SK-N-SH (cell line): ENCODE measurements around the gene RAB40C. TPM values are rescaled to one million over a fixed set of nuclear protein-coding genes. Genes with fewer than 3 reads are reported as not detected.

Experiments
- CTCF ChIA-PET: fragments of 300-600, 350-600 bp; formaldehyde crosslinking; extraction: SDS; loops from one replicate; lab custom pipeline; 2021; lab: Yijun Ruan, JAX
- POLR2A ChIA-PET: fragments of 350-600 bp; sonication (Branson Sonifier 250); formaldehyde crosslinking; extraction: SDS; loops from one replicate; lab custom pipeline; 2020; ENCODE audit warnings: antibody characterized with exemption, inconsistent platforms; lab: Yijun Ruan, JAX
- DNase-seq: peaks from one replicate; pipeline ENCODE4 v3.0.0; 2012
- H2AFZ ChIP-seq: fragments of 200-600 bp; sonication (generic); 2 replicates; pipeline ENCODE4 v1.8.1; 2016; ENCODE audit warnings: antibody characterized with exemption, mild to moderate bottlenecking, low read depth
- H3F3A ChIP-seq: fragments of 200-600 bp; sonication (generic); replicated peaks from 2 replicates; pipeline ENCODE3; 2016; ENCODE audit warnings: antibody characterized with exemption, mild to moderate bottlenecking; ENCODE audit not compliant: insufficient read depth
- H3K27ac ChIP-seq, 2 experiments: fragments of 200-500 bp in 1 of 2; fragments of 200-600 bp in 1 of 2; sonication (Bioruptor generic) in 1 of 2; sonication (generic), shearing (Covaris generic) in 1 of 2; 2 replicates each; pipeline versions ENCODE4 v1.5.1 to v1.6.1; 2014 to 2016; ENCODE audit warnings: low read depth in 2 of 2, inconsistent platforms in 1 of 2, low read length in 1 of 2, mild to moderate bottlenecking in 1 of 2, mixed read lengths in 1 of 2
- H3K27me3 ChIP-seq: fragments of 200-600 bp; sonication (generic), shearing (Covaris generic); 2 replicates; pipeline ENCODE4 v1.6.1; 2016; ENCODE audit warnings: mixed run types; ENCODE audit not compliant: insufficient read depth
- H3K36me3 ChIP-seq, 2 experiments: fragments of 200-500 bp in 1 of 2; fragments of 200-600 bp in 1 of 2; sonication (Bioruptor generic) in 1 of 2; sonication (generic) in 1 of 2; replicated peaks in 1 of 2; 2 replicates each; pipeline versions ENCODE3 to v1.5.1; 2014 to 2016; ENCODE audit warnings: low read length in 1 of 2, mild to moderate bottlenecking in 1 of 2; ENCODE audit not compliant: insufficient read depth in 2 of 2, control insufficient read depth in 1 of 2
- H3K4me1 ChIP-seq, 2 experiments: fragments of 200-500 bp in 1 of 2; fragments of 200-600 bp in 1 of 2; sonication (Bioruptor generic) in 1 of 2; sonication (generic), shearing (Covaris generic) in 1 of 2; 2 replicates each; pipeline versions ENCODE4 v1.5.1 to v1.6.1; 2014 to 2016; ENCODE audit warnings: low read depth in 1 of 2, low read length in 1 of 2, mixed run types in 1 of 2; ENCODE audit not compliant: insufficient read depth in 2 of 2, control insufficient read depth in 1 of 2
- H3K4me2 ChIP-seq: fragments of 200-600 bp; sonication (generic), shearing (Covaris generic); 2 replicates; pipeline ENCODE4 v1.6.1; 2017; ENCODE audit warnings: mixed run types
- H3K4me3 ChIP-seq, 2 experiments: fragments of 200-500 bp in 1 of 2; fragments of 200-600 bp in 1 of 2; sonication (Bioruptor generic) in 1 of 2; sonication (generic), shearing (Covaris generic) in 1 of 2; 2 replicates each; pipeline versions ENCODE4 v1.5.1 to v1.8.1; 2014 to 2016; ENCODE audit warnings: low read depth in 2 of 2, inconsistent platforms in 1 of 2, low read length in 1 of 2, mild to moderate bottlenecking in 1 of 2, mixed read lengths in 1 of 2, moderate library complexity in 1 of 2
- H3K79me2 ChIP-seq: fragments of 200-600 bp; sonication (generic); 2 replicates; pipeline ENCODE4 v1.8.1; 2017; ENCODE audit warnings: mild to moderate bottlenecking; ENCODE audit not compliant: insufficient read depth
- H3K9ac ChIP-seq: fragments of 200-600 bp; sonication (generic); 2 replicates; pipeline ENCODE4 v1.6.1; 2017; ENCODE audit warnings: mixed run types
- H3K9me2 ChIP-seq: fragments of 200-600 bp; sonication (generic); 2 replicates; pipeline ENCODE4 v1.6.1; 2017; ENCODE audit warnings: mixed run types
- H3K9me3 ChIP-seq: fragments of 200-600 bp; sonication (generic); 2 replicates; pipeline ENCODE4 v1.6.1; 2017; ENCODE audit warnings: mixed run types, mild to moderate bottlenecking, moderate library complexity
- H4K20me1 ChIP-seq: fragments of 200-600 bp; sonication (generic); 2 replicates; pipeline ENCODE4 v1.6.1; 2017; ENCODE audit warnings: mild to moderate bottlenecking, mixed run types; ENCODE audit not compliant: insufficient read depth
- EP300 ChIP-seq, 2 experiments: IDR thresholded peaks; 2 replicates each; pipeline versions ENCODE4 v1.4.0 to v1.6.1; 2012; ENCODE audit warnings: borderline replicate concordance in 1 of 2, low read depth in 1 of 2, low read length in 1 of 2
- FOSL2 ChIP-seq: IDR thresholded peaks from 2 replicates; pipeline ENCODE4 v1.4.0; 2012; ENCODE audit warnings: low read depth, mild to moderate bottlenecking, moderate library complexity, borderline replicate concordance
- GABPA ChIP-seq: IDR thresholded peaks from 2 replicates; pipeline ENCODE4 v1.4.0; 2012; ENCODE audit warnings: low read depth, mild to moderate bottlenecking
- GATA2 ChIP-seq: sonication (generic); formaldehyde crosslinking; IDR thresholded peaks from 2 replicates; pipeline ENCODE4 v1.5.0; 2020; ENCODE audit warnings: mild to moderate bottlenecking, missing genetic modification reagents
- MEF2A ChIP-seq: IDR thresholded peaks from 2 replicates; pipeline ENCODE4 v1.4.0; 2012; ENCODE audit warnings: low read depth, borderline replicate concordance
- POLR2AphosphoS5 ChIP-seq: IDR thresholded peaks from 2 replicates; pipeline ENCODE4 v1.6.1; 2012; ENCODE audit warnings: low read depth, low read length
- RXRA ChIP-seq: IDR thresholded peaks from 2 replicates; pipeline ENCODE4 v1.4.0; 2012; ENCODE audit warnings: low read depth, mild to moderate bottlenecking, borderline replicate concordance
- TAF1 ChIP-seq: IDR thresholded peaks from 2 replicates; pipeline ENCODE4 v1.6.1; 2012; ENCODE audit warnings: low read depth, mild to moderate bottlenecking, low read length, moderate library complexity, borderline replicate concordance
- TCF12 ChIP-seq: IDR thresholded peaks from 2 replicates; pipeline ENCODE4 v1.4.0; 2012
- WGBS: methylation state at CpG from one replicate; pipeline ENCODE4 v1.1.6; 2017; ENCODE audit warnings: low lambda C conversion rate; 5-methylcytosine and 5-hydroxymethylcytosine counted together
- polyA plus RNA-seq, 3 experiments: library from polyadenylated mRNA; depleted of rRNA; stranded (reverse); fragments of >200 nt; gene quantifications; 2 replicates each; pipeline ENCODE4 v1.2.3, GENCODE V29; 2012
- TF ChIP-seq, protein P1 (sequence below): IDR thresholded peaks from 2 replicates; pipeline ENCODE4 v1.4.0; 2012; ENCODE audit warnings: low read depth, borderline replicate concordance
- TF ChIP-seq, protein P2 (sequence below): IDR thresholded peaks from 2 replicates; pipeline ENCODE4 v1.4.0; 2012; ENCODE audit warnings: low read depth, borderline replicate concordance
- TF ChIP-seq, protein P3 (sequence below): fragments of 200-600 bp; sonication (generic); IDR thresholded peaks from 2 replicates; pipeline ENCODE4 v1.6.1; 2017; ENCODE audit warnings: antibody characterized with exemption, mild to moderate bottlenecking, moderate library complexity
- TF ChIP-seq, protein P4 (sequence below): IDR thresholded peaks from 2 replicates; pipeline ENCODE4 v1.4.0; 2012; ENCODE audit warnings: low read depth
- TF ChIP-seq, protein P5 (sequence below): IDR thresholded peaks from 2 replicates; pipeline ENCODE4 v1.6.1; 2012; ENCODE audit warnings: mild to moderate bottlenecking, low read depth, low read length, moderate library complexity

RAB40C gene
- polyA plus RNA-seq, 1 of the 3 experiments (the other 2 are of a cell fraction): 13.0 TPM

DNA sequence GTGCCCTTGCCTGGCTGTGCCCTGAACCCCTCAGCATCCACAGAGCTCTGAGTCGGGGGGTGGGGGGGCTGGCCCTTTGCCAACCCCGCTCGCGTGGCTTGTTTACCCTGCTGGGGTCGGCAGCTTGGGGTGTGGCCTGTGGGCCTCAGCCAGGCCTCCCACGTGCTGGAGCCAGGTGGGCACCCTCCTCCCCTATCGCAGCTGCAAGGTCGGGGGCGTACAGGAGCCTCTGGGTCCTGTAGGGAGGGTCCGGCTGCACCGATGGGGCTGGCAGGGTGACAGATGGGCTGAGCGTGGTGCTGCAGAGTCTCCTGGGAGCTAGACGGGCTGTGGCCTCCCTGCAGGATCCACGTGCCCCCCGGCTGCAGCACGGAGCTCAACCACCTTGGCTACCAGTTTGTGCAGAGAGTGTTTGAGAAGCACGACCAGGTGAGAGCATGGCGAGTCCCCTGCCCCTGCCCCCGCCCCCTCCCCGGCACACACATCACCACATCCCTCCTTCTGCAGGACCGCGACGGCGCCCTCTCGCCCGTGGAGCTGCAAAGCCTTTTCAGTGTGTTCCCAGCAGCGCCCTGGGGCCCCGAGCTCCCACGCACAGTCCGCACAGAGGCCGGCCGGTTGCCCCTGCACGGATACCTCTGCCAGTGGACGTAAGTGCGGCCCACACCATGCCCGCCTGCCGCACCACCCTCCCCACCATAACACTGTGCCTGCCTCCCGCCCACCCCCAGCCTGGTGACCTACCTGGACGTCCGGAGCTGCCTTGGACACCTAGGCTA is 81.7 kb downstream of the RAB40C start:
- Histone ChIP-seq H3K9me2 (no peaks in the 10 kb centered on the region), H3K9ac (no peak overlapping the region), H3K4me2 (no peak overlapping the region), H3K36me3 (peaks cover 5 to 46% of the 10 kb centered on the region in 2 experiments), H3K4me3 (no peak overlapping the region), H3K4me1 (peaks cover 0 to 22% of the 10 kb centered on the region in 2 experiments; a peak in 1 of 4 replicates), H4K20me1 (0 out of 2 replicates have a peak, but pooled peaks cover 6% of the 10 kb centered on the region), H2AFZ (no peak overlapping the region), H3K9me3 (no peaks in the 10 kb centered on the region), H3K27me3 (no peaks in the 10 kb centered on the region), H3F3A (peaks cover 4% of the 10 kb centered on the region), H3K27ac (no peak overlapping the region; a peak in 1 of 4 replicates), H3K79me2 (peaks cover 25% of the 10 kb centered on the region)
- no peak for TF ChIP-seq GABPA
- no peak for TF ChIP-seq GATA2
- TF ChIP-seq, protein P1, sequence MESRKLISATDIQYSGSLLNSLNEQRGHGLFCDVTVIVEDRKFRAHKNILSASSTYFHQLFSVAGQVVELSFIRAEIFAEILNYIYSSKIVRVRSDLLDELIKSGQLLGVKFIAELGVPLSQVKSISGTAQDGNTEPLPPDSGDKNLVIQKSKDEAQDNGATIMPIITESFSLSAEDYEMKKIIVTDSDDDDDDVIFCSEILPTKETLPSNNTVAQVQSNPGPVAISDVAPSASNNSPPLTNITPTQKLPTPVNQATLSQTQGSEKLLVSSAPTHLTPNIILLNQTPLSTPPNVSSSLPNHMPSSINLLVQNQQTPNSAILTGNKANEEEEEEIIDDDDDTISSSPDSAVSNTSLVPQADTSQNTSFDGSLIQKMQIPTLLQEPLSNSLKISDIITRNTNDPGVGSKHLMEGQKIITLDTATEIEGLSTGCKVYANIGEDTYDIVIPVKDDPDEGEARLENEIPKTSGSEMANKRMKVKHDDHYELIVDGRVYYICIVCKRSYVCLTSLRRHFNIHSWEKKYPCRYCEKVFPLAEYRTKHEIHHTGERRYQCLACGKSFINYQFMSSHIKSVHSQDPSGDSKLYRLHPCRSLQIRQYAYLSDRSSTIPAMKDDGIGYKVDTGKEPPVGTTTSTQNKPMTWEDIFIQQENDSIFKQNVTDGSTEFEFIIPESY: no peak
- TF ChIP-seq EP300 (IDR thresholded peaks at IDR 0.05; ENCODE audit: borderline replicate concordance in 1 of 2, low read depth in 1 of 2, low read length in 1 of 2): no peak
- TF ChIP-seq, protein P2, sequence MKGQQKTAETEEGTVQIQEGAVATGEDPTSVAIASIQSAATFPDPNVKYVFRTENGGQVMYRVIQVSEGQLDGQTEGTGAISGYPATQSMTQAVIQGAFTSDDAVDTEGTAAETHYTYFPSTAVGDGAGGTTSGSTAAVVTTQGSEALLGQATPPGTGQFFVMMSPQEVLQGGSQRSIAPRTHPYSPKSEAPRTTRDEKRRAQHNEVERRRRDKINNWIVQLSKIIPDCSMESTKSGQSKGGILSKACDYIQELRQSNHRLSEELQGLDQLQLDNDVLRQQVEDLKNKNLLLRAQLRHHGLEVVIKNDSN: no peak
- TF ChIP-seq POLR2AphosphoS5: no peak
- ChIA-PET POLR2A (no interaction called here), CTCF (interaction anchor here (0.9 to 2.6 kb wide), 3 partner anchors 11 to 18 kb away, joined by 3 to 15 read pairs (median 3); partner anchors contain the start of gene WDR24)
- no peak for DNase-seq
- WGBS: 97% methylated on average over 25 of the region's 40 CpGs

DNA sequence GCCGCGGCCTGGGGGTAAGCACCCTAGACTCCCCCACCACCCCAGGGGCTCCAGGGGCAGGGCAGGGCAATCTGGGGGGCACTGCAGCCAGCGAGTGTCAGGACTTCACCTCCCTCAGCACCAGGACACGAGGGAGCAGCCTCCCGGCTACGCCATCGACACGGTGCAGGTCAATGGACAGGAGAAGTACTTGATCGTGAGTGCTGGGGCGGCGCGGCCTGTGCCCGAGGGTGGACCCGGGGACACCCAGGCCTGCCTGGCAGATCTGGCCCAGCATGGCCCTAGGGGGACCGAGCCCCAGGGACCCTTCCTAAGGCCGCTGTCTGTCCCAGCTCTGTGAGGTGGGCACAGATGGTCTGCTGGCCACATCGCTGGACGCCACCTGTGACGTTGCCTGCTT is 82.5 kb downstream of the RAB40C start:
- no peaks in the 10 kb centered on the region for H3K27me3 ChIP-seq
- H3K9me2 ChIP-seq: no peaks in the 10 kb centered on the region
- H3K9ac ChIP-seq: no peak overlapping the region
- H3K79me2 ChIP-seq: peaks cover 25% of the 10 kb centered on the region
- no peak overlapping the region for H2AFZ ChIP-seq
- DNase-seq: no peak
- no peak overlapping the region for H3K4me2 ChIP-seq
- no peaks in the 10 kb centered on the region for H3K9me3 ChIP-seq
- H4K20me1 ChIP-seq: 0 out of 2 replicates have a peak, but pooled peaks cover 6% of the 10 kb centered on the region
- peaks cover 5 to 49% of the 10 kb centered on the region in 2 experiments for H3K36me3 ChIP-seq
- peaks cover 4% of the 10 kb centered on the region for H3F3A ChIP-seq
- H3K27ac ChIP-seq: no peak overlapping the region
- TF ChIP-seq FOSL2: no peak
- TF ChIP-seq RXRA: no peak
- TF ChIP-seq TCF12: no peak
- TF ChIP-seq, protein P3, sequence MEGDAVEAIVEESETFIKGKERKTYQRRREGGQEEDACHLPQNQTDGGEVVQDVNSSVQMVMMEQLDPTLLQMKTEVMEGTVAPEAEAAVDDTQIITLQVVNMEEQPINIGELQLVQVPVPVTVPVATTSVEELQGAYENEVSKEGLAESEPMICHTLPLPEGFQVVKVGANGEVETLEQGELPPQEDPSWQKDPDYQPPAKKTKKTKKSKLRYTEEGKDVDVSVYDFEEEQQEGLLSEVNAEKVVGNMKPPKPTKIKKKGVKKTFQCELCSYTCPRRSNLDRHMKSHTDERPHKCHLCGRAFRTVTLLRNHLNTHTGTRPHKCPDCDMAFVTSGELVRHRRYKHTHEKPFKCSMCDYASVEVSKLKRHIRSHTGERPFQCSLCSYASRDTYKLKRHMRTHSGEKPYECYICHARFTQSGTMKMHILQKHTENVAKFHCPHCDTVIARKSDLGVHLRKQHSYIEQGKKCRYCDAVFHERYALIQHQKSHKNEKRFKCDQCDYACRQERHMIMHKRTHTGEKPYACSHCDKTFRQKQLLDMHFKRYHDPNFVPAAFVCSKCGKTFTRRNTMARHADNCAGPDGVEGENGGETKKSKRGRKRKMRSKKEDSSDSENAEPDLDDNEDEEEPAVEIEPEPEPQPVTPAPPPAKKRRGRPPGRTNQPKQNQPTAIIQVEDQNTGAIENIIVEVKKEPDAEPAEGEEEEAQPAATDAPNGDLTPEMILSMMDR: no peak
- no peak for TF ChIP-seq MEF2A
- TF ChIP-seq, protein P4, sequence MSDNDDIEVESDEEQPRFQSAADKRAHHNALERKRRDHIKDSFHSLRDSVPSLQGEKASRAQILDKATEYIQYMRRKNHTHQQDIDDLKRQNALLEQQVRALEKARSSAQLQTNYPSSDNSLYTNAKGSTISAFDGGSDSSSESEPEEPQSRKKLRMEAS: no peak
- TF ChIP-seq TAF1: no peak
- TF ChIP-seq, protein P5, sequence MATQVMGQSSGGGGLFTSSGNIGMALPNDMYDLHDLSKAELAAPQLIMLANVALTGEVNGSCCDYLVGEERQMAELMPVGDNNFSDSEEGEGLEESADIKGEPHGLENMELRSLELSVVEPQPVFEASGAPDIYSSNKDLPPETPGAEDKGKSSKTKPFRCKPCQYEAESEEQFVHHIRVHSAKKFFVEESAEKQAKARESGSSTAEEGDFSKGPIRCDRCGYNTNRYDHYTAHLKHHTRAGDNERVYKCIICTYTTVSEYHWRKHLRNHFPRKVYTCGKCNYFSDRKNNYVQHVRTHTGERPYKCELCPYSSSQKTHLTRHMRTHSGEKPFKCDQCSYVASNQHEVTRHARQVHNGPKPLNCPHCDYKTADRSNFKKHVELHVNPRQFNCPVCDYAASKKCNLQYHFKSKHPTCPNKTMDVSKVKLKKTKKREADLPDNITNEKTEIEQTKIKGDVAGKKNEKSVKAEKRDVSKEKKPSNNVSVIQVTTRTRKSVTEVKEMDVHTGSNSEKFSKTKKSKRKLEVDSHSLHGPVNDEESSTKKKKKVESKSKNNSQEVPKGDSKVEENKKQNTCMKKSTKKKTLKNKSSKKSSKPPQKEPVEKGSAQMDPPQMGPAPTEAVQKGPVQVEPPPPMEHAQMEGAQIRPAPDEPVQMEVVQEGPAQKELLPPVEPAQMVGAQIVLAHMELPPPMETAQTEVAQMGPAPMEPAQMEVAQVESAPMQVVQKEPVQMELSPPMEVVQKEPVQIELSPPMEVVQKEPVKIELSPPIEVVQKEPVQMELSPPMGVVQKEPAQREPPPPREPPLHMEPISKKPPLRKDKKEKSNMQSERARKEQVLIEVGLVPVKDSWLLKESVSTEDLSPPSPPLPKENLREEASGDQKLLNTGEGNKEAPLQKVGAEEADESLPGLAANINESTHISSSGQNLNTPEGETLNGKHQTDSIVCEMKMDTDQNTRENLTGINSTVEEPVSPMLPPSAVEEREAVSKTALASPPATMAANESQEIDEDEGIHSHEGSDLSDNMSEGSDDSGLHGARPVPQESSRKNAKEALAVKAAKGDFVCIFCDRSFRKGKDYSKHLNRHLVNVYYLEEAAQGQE: no peak
- TF ChIP-seq GABPA: no peak
- ChIA-PET POLR2A (interaction anchor here (0.5 kb wide), 1 partner anchor 287 kb away, joined by 3 read pairs; no protein-coding TSS in a partner anchor), CTCF (interaction anchor here (4.6 kb wide), 1 partner anchor 12 kb away, joined by 20 read pairs; no protein-coding TSS in a partner anchor)
- no peak overlapping the region for H3K4me3 ChIP-seq
- peaks cover 0 to 19% of the 10 kb centered on the region in 2 experiments; a peak in 1 of 4 replicates for H3K4me1 ChIP-seq
- WGBS: 100% methylated on average over 2 of the region's 19 CpGs
